ENCODE data around the gene RUFY4.

The RUFY4 gene

GRCh38 chr2:218065239-218066006 lies 3.6 kb upstream of the RUFY4 start:
- no peak for DNase-seq

GRCh38 chr2:218066926-218067515 lies 2.0 kb upstream of the RUFY4 start:
- DNase-seq = no peak

- DNase-seq = no peak
Measured at GRCh38 chr2:218067523-218067922, 1.5 kb upstream of the RUFY4 start.

- no peak for DNase-seq
Measured at GRCh38 chr2:218069606-218070300, 700 bp downstream of the RUFY4 start.

- no peak for DNase-seq
Measured at GRCh38 chr2:218070587-218070986, 1.5 kb downstream of the RUFY4 start.

GRCh38 chr2:218071218-218071937 lies 2.3 kb downstream of the RUFY4 start:
- DNase-seq = no peak

- DNase-seq = no peak
Measured at GRCh38 chr2:218072002-218072401, 2.9 kb downstream of the RUFY4 start.

- DNase-seq = no peak
Measured at GRCh38 chr2:218072478-218073024, 3.5 kb downstream of the RUFY4 start.

GRCh38 chr2:218073185-218073584 lies 4.1 kb downstream of the RUFY4 start:
- no peak for DNase-seq

GRCh38 chr2:218074031-218074430 lies 5.0 kb downstream of the RUFY4 start:
- DNase-seq = no peak

GRCh38 chr2:218075975-218076811 lies 7.1 kb downstream of the RUFY4 start:
- DNase-seq = no peak

- DNase-seq = no peak
Measured at GRCh38 chr2:218077464-218078216, 8.6 kb downstream of the RUFY4 start.

GRCh38 chr2:218079943-218080913 lies 11.2 kb downstream of the RUFY4 start:
- no peak for DNase-seq

- no peak for DNase-seq
Measured at GRCh38 chr2:218081063-218081462, 12.0 kb downstream of the RUFY4 start.

GRCh38 chr2:218081695-218082094 lies 12.6 kb downstream of the RUFY4 start:
- DNase-seq = no peak

- DNase-seq = no peak
Measured at GRCh38 chr2:218082586-218083351, 13.7 kb downstream of the RUFY4 start.

- no peak for DNase-seq
Measured at GRCh38 chr2:218083352-218083676, 14.3 kb downstream of the RUFY4 start.

- DNase-seq = no peak
Measured at GRCh38 chr2:218086478-218086877, 17.4 kb downstream of the RUFY4 start.

GRCh38 chr2:218089259-218089658 lies 20.2 kb downstream of the RUFY4 start:
- no peak for DNase-seq

- DNase-seq = no peak
Measured at GRCh38 chr2:218091746-218092145, 22.7 kb downstream of the RUFY4 start.
